ENCODE results near the gene EDA2R. TPM values are rescaled to one million over a fixed set of nuclear protein-coding genes. Genes with fewer than 3 reads are reported as not detected.

Gene EDA2R
- total and polyA plus RNA-seq, 2 donors (not counting 3 experiments of a cell fraction or from before 2014, with no cell fraction given) = 1.9 TPM

GRCh38 chrX:66632473-66632872 lies 6.4 kb downstream of the EDA2R start:
- no peaks in the 10 kb centered on the region for H3K4me1 ChIP-seq (ENCODE audit: control insufficient read depth, extremely low read depth, insufficient read depth, low read length)
- H3K9me3 ChIP-seq (replicated peaks; ENCODE audit: control insufficient read depth, insufficient read depth, low read length) = no peaks in the 10 kb centered on the region
- no peaks in the 10 kb centered on the region for H3K79me2 ChIP-seq (ENCODE audit: control insufficient read depth, insufficient read depth, low read length)
- no peak overlapping the region for H2AFZ ChIP-seq (ENCODE audit: low read depth, low read length)
- ChIA-PET POLR2A (no interaction called here), CTCF (no interaction called here)
- intact Hi-C loops (cut with micrococcal nuclease) = no loop called here
- no peak for FAIRE-seq
- H4K20me1 ChIP-seq (replicated peaks; ENCODE audit: control insufficient read depth, extremely low read depth, insufficient read depth, low read length) = no peaks in the 10 kb centered on the region
- TF ChIP-seq MAX (IDR thresholded peaks at IDR 0.05; ENCODE audit: insufficient read depth, insufficient read length) (no peak), EZH2 (IDR thresholded peaks at IDR 0.05; ENCODE audit: borderline replicate concordance, low read depth, low read length, severe bottlenecking) (no peak), JUN (IDR thresholded peaks at IDR 0.05; ENCODE audit: borderline replicate concordance, insufficient read depth, insufficient read length, low read depth) (no peak), POLR2A (IDR thresholded peaks at IDR 0.05; ENCODE audit: low read depth, low read length) (no peak), MYC (IDR thresholded peaks at IDR 0.05; ENCODE audit: low read depth, low read length) (no peak), CTCF (IDR thresholded peaks at IDR 0.05; ENCODE audit: extremely low read depth in 1 of 2, insufficient read depth in 1 of 2, low read depth in 1 of 2, low read length in 2 of 2) (no peak), FOS (IDR thresholded peaks at IDR 0.05; ENCODE audit: borderline replicate concordance, insufficient read depth, low read length) (no peak), POLR2AphosphoS5 (IDR thresholded peaks at IDR 0.05; ENCODE audit: insufficient read depth, low read depth, low read length) (no peak), GATA2 (IDR thresholded peaks at IDR 0.05; ENCODE audit: insufficient read depth, insufficient read length, low read depth, low read length) (no peak)
- H3K9me1 ChIP-seq (replicated peaks; ENCODE audit: control insufficient read depth, extremely low read depth, insufficient read depth, low read length) = no peaks in the 10 kb centered on the region
- DNase-seq (ENCODE audit: low read depth, low spot score) = no peak
- dilution Hi-C loops (cut with MboI; ENCODE audit: extremely low pct_ligation_motif_present, low sequenced_read_pairs) = no loop called here
- no peaks in the 10 kb centered on the region for H3K27me3 ChIP-seq (ENCODE audit: control insufficient read depth in 2 of 2, insufficient read depth in 2 of 2, low read length in 2 of 2)
- H3K9ac ChIP-seq (replicated peaks; ENCODE audit: extremely low read depth, insufficient read depth, low read length) = no peak overlapping the region
- no peak overlapping the region for H3K27ac ChIP-seq (ENCODE audit: insufficient read depth, low read depth, low read length)
- H3K36me3 ChIP-seq (ENCODE audit: control insufficient read depth in 2 of 2, extremely low read depth in 1 of 2, insufficient read depth in 2 of 2, low read length in 2 of 2) = no peaks in the 10 kb centered on the region
- H3K4me2 ChIP-seq (ENCODE audit: insufficient read depth, low read length) = no peak overlapping the region
- no peak overlapping the region for H3K4me3 ChIP-seq (replicated peaks in 1 of 3; ENCODE audit: insufficient read depth in 1 of 3, low read depth in 1 of 3, low read length in 3 of 3)
- BruUV-seq (replicated peaks) = no TSS peak

All from endothelial cell of umbilical vein (primary cell).